ENCODE results near the gene TDRD9.

TDRD9 gene

GRCh38 chr14:103925316-103925715 lies 2.9 kb upstream of the TDRD9 start:
- no peak for FAIRE-seq
- no peak for TF ChIP-seq POLR2A (IDR thresholded peaks at IDR 0.05; ENCODE audit: low read depth, low read length)
- no peak for DNase-seq (ENCODE audit: insufficient read length, low spot score)

- no peak for TF ChIP-seq POLR2A (IDR thresholded peaks at IDR 0.05; ENCODE audit: low read depth, low read length)
- DNase-seq (ENCODE audit: insufficient read length, low spot score) (no peak), FAIRE-seq (no peak)
Measured at GRCh38 chr14:103927566-103927965, 690 bp upstream of the TDRD9 start.

- TF ChIP-seq POLR2A (IDR thresholded peaks at IDR 0.05; ENCODE audit: low read depth, low read length): no peak
- DNase-seq (ENCODE audit: insufficient read length, low spot score) (no peak), FAIRE-seq (no peak)
Measured at GRCh38 chr14:103930051-103930604, 1.9 kb downstream of the TDRD9 start.

GRCh38 chr14:103931422-103931821 lies 3.2 kb downstream of the TDRD9 start:
- no peak for FAIRE-seq
- TF ChIP-seq POLR2A (IDR thresholded peaks at IDR 0.05; ENCODE audit: low read depth, low read length): no peak
- DNase-seq (ENCODE audit: insufficient read length, low spot score): no peak

- no peak for FAIRE-seq
- DNase-seq (ENCODE audit: insufficient read length, low spot score): no peak
- TF ChIP-seq POLR2A (IDR thresholded peaks at IDR 0.05; ENCODE audit: low read depth, low read length): no peak
Measured at GRCh38 chr14:103932791-103933490, 4.7 kb downstream of the TDRD9 start.

GRCh38 chr14:103935102-103935501 lies 6.8 kb downstream of the TDRD9 start:
- DNase-seq (ENCODE audit: insufficient read length, low spot score): no peak
- FAIRE-seq: no peak
- no peak for TF ChIP-seq POLR2A (IDR thresholded peaks at IDR 0.05; ENCODE audit: low read depth, low read length)

- DNase-seq (ENCODE audit: insufficient read length, low spot score): no peak
- no peak for TF ChIP-seq POLR2A (IDR thresholded peaks at IDR 0.05; ENCODE audit: low read depth, low read length)
- FAIRE-seq: no peak
Measured at GRCh38 chr14:103941462-103941861, 13.2 kb downstream of the TDRD9 start.

GRCh38 chr14:103941973-103942736 lies 13.9 kb downstream of the TDRD9 start, which contains the start of gene RD3L:
Gene RD3L, minus strand, starts transcription at chr14:103942529. Its CDS starts 834 bp downstream, at chr14:103941695.
- DNase-seq (ENCODE audit: insufficient read length, low spot score): no peak
- no peak for TF ChIP-seq POLR2A (IDR thresholded peaks at IDR 0.05; ENCODE audit: low read depth, low read length)
- FAIRE-seq: no peak

GRCh38 chr14:103943673-103944072 lies 15.4 kb downstream of the TDRD9 start:
- no peak for DNase-seq (ENCODE audit: insufficient read length, low spot score)
- TF ChIP-seq POLR2A (IDR thresholded peaks at IDR 0.05; ENCODE audit: low read depth, low read length): no peak

GRCh38 chr14:103946975-103947374 lies 18.7 kb downstream of the TDRD9 start:
- TF ChIP-seq POLR2A (IDR thresholded peaks at IDR 0.05; ENCODE audit: low read depth, low read length): no peak
- no peak for FAIRE-seq
- no peak for DNase-seq (ENCODE audit: insufficient read length, low spot score)

More at GRCh38 chr14:103943673-103944072, 15.4 kb downstream of the TDRD9 start:
- peak; percentile 45 for FAIRE-seq

- DNase-seq (ENCODE audit: insufficient read length, low spot score) (no peak), FAIRE-seq (no peak)
- TF ChIP-seq POLR2A (IDR thresholded peaks at IDR 0.05; ENCODE audit: low read depth, low read length): no peak
Measured at GRCh38 chr14:103948442-103948841, 20.2 kb downstream of the TDRD9 start.

- TF ChIP-seq POLR2A (IDR thresholded peaks at IDR 0.05; ENCODE audit: low read depth, low read length): no peak
- DNase-seq (ENCODE audit: insufficient read length, low spot score) (no peak), FAIRE-seq (no peak)
Measured at GRCh38 chr14:103949131-103949790, 21.0 kb downstream of the TDRD9 start.

GRCh38 chr14:103960457-103961055 lies 32.3 kb downstream of the TDRD9 start:
- TF ChIP-seq POLR2A (IDR thresholded peaks at IDR 0.05; ENCODE audit: low read depth, low read length): no peak
- FAIRE-seq: no peak
- no peak for DNase-seq (ENCODE audit: insufficient read length, low spot score)

All from H54 (cell line).